OCI-LY3 (cell line): ENCODE results near the gene ITK.
A peak's percentile ranks its signal among the peaks of the same experiment; 100 is the strongest.

Experiments used
- H2AFZ ChIP-seq: fragments of 200-600, 300-600 bp; shearing (Covaris generic); 2 replicates; pipeline ENCODE4 v1.6.0; 2014; ENCODE audit warnings: antibody characterized with exemption, low read depth, low read length
- H3K27ac ChIP-seq: fragments of 200-600, 300-600 bp; sonication (generic); 2 replicates; pipeline ENCODE4 v1.5.1; 2014; ENCODE audit warnings: mild to moderate bottlenecking, low read length, moderate library complexity, mixed read lengths
- H3K27me3 ChIP-seq: fragments of 200-600, 300-600 bp; sonication (generic); 2 replicates; pipeline ENCODE4 v1.6.1; 2014; ENCODE audit warnings: low read depth, low read length, mixed read lengths
- H3K36me3 ChIP-seq: fragments of 200-600, 300-600 bp; sonication (generic); replicated peaks from 2 replicates; pipeline ENCODE3; 2014; ENCODE audit warnings: low read depth, low read length, mixed read lengths
- H3K4me1 ChIP-seq: fragments of 300-600, 200-600 bp; sonication (generic); 2 replicates; pipeline ENCODE4 v1.6.1; 2014; ENCODE audit warnings: low read length, mixed read lengths
- H3K4me2 ChIP-seq: fragments of 200-600, 300-600 bp; sonication (generic); 2 replicates; pipeline ENCODE4 v1.6.1; 2014; ENCODE audit warnings: low read length, mixed read lengths
- H3K4me3 ChIP-seq: fragments of 300-600, 200-600 bp; sonication (generic); 2 replicates; pipeline ENCODE4 v1.5.1; 2014; ENCODE audit warnings: antibody characterized with exemption, mild to moderate bottlenecking, low read length, moderate library complexity
- H3K79me2 ChIP-seq: fragments of 300-600, 200-600 bp; shearing (Covaris generic); 2 replicates; pipeline ENCODE4 v1.6.1; 2014; ENCODE audit warnings: mild to moderate bottlenecking, low read length, mixed read lengths
- H3K9ac ChIP-seq: fragments of 300-600, 200-600 bp; shearing (Covaris generic); 2 replicates; pipeline ENCODE4 v1.6.0; 2014; ENCODE audit warnings: mild to moderate bottlenecking, low read length, moderate library complexity
- H3K9me3 ChIP-seq: fragments of 200-600, 300-600 bp; shearing (Covaris generic); 2 replicates; pipeline ENCODE4 v1.6.1; 2014; ENCODE audit warnings: low read length, mixed read lengths; ENCODE audit not compliant: insufficient read depth
- H4K20me1 ChIP-seq: fragments of 200-600, 300-600 bp; sonication (generic); 2 replicates; pipeline ENCODE4 v1.6.1; 2016; ENCODE audit warnings: low read length, mixed read lengths; ENCODE audit not compliant: insufficient read depth
- CTCF ChIP-seq: fragments of 200-600, 300-600 bp; sonication (generic); IDR thresholded peaks from 2 replicates; pipeline ENCODE4 v1.5.1; 2014; ENCODE audit warnings: antibody characterized with exemption, low read length, low read depth
- EZH2phosphoT487 ChIP-seq: fragments of 200-600 bp; shearing (Covaris generic); IDR thresholded peaks from 2 replicates; pipeline ENCODE4 v1.6.1; 2018; ENCODE audit warnings: antibody characterized with exemption, mixed run types, low read depth

The ITK gene

GRCh38 chr5:157269761-157270272 lies 89.2 kb downstream of the ITK start:
- peaks cover 10% of the 10 kb centered on the region; the same call in 1 of the 2 replicates for H3K9me3 ChIP-seq
- H3K79me2 ChIP-seq: peaks cover 79% of the 10 kb centered on the region
- H4K20me1 ChIP-seq: peaks cover 4% of the 10 kb centered on the region; the same call in 1 of the 2 replicates
- peaks cover 10% of the 10 kb centered on the region for H3K36me3 ChIP-seq
- no peak overlapping the region for H3K9ac ChIP-seq
- no peak overlapping the region for H2AFZ ChIP-seq
- H3K4me2 ChIP-seq: no peak overlapping the region
- H3K27me3 ChIP-seq: no peaks in the 10 kb centered on the region
- TF ChIP-seq CTCF (no peak), EZH2phosphoT487 (no peak)
- peaks cover 54% of the 10 kb centered on the region for H3K4me1 ChIP-seq
- H3K27ac ChIP-seq: no peak overlapping the region
- H3K4me3 ChIP-seq: no peak overlapping the region

GRCh38 chr5:157270771-157271170 lies 90.1 kb downstream of the ITK start:
- H3K4me1 ChIP-seq: peaks cover 54% of the 10 kb centered on the region
- no peak overlapping the region for H3K4me3 ChIP-seq
- peaks cover 4% of the 10 kb centered on the region; the same call in 1 of the 2 replicates for H4K20me1 ChIP-seq
- peak overlapping the region; percentile 93 for H3K27ac ChIP-seq
- H3K9me3 ChIP-seq: peaks cover 10% of the 10 kb centered on the region; the same call in 1 of the 2 replicates
- peaks cover 10% of the 10 kb centered on the region for H3K36me3 ChIP-seq
- H3K27me3 ChIP-seq: no peaks in the 10 kb centered on the region
- peaks cover 86% of the 10 kb centered on the region for H3K79me2 ChIP-seq
- H2AFZ ChIP-seq: no peak overlapping the region
- H3K9ac ChIP-seq: no peak overlapping the region
- no peak overlapping the region for H3K4me2 ChIP-seq
- TF ChIP-seq CTCF: no peak
- TF ChIP-seq EZH2phosphoT487: no peak

- Histone ChIP-seq H3K36me3 (peaks cover 10% of the 10 kb centered on the region), H3K9me3 (peaks cover 10% of the 10 kb centered on the region; the same call in 1 of the 2 replicates), H3K9ac (peak overlapping the region; percentile 68), H3K27me3 (no peaks in the 10 kb centered on the region), H3K4me2 (peak overlapping the region; percentile 57), H2AFZ (peak overlapping the region; percentile 41), H3K4me3 (peak overlapping the region; percentile 28), H3K27ac (peak overlapping the region; percentile 93), H4K20me1 (peaks cover 4% of the 10 kb centered on the region; the same call in 1 of the 2 replicates), H3K79me2 (peaks cover 91% of the 10 kb centered on the region), H3K4me1 (peaks cover 52% of the 10 kb centered on the region)
- TF ChIP-seq EZH2phosphoT487 (no peak), CTCF (no peak)
Measured at GRCh38 chr5:157271740-157272271, 91.2 kb downstream of the ITK start.

- TF ChIP-seq EZH2phosphoT487 (no peak), CTCF (no peak)
- peak overlapping the region; percentile 93 for H3K27ac ChIP-seq
- no peaks in the 10 kb centered on the region for H3K27me3 ChIP-seq
- H3K4me1 ChIP-seq: peaks cover 44% of the 10 kb centered on the region
- H3K4me2 ChIP-seq: peak overlapping the region; percentile 57
- peak overlapping the region; percentile 68 for H3K9ac ChIP-seq
- no peak overlapping the region for H2AFZ ChIP-seq
- peaks cover 2% of the 10 kb centered on the region for H3K36me3 ChIP-seq
- peaks cover 87% of the 10 kb centered on the region for H3K79me2 ChIP-seq
- H3K4me3 ChIP-seq: peak overlapping the region; percentile 28
- peaks cover 10% of the 10 kb centered on the region; the same call in 1 of the 2 replicates for H3K9me3 ChIP-seq
- no peaks in the 10 kb centered on the region for H4K20me1 ChIP-seq
Measured at GRCh38 chr5:157273131-157273556, 92.5 kb downstream of the ITK start.
